ENCODE data around the gene SMARCAL1.

DNA sequence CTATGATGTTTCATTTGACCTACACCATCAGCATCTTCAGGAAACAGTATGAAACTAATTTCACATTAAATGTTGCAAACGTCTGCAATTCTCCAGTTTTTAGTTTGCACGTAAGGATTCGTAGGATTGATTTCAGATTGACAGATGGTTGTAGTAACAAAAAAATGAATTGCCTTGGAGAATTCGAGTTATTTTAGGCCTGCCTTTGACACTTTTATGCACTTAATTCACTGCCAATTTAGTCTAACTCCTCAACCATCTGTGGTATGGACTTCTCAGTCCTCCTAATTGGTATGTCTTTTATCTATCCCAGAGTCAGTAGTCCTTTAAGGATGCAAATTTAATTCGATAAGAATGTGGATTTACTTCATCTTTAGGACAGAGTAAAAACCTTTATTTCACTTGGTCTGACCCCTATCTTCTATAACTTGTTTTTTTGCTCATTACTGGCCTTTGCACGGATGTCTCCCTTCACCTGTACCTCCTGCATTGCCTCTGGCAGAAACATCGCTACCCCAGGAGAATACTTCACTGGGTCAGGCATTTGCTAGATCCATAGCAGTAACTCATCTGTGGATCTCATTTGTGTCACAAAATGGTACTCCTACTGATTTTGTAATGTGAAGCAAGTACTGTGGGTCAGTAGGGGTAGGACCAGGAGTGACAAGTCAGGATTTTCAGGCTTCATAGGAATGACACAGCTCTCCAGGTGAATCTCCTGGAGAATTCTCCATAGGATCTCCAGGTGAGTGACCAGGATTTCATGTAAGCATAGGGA, 90.3 kb downstream of the SMARCAL1 start:
- TF ChIP-seq, protein P1, sequence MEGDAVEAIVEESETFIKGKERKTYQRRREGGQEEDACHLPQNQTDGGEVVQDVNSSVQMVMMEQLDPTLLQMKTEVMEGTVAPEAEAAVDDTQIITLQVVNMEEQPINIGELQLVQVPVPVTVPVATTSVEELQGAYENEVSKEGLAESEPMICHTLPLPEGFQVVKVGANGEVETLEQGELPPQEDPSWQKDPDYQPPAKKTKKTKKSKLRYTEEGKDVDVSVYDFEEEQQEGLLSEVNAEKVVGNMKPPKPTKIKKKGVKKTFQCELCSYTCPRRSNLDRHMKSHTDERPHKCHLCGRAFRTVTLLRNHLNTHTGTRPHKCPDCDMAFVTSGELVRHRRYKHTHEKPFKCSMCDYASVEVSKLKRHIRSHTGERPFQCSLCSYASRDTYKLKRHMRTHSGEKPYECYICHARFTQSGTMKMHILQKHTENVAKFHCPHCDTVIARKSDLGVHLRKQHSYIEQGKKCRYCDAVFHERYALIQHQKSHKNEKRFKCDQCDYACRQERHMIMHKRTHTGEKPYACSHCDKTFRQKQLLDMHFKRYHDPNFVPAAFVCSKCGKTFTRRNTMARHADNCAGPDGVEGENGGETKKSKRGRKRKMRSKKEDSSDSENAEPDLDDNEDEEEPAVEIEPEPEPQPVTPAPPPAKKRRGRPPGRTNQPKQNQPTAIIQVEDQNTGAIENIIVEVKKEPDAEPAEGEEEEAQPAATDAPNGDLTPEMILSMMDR (IDR thresholded peaks at IDR 0.05), result no peak
- TF ChIP-seq POLR2A (IDR thresholded peaks at IDR 0.05), result no peak
